HG03175 (cell line): ENCODE measurements around the gene PARD3B.

Experiments
- ATAC-seq: cut with Tn5 transposase; IDR thresholded peaks from one replicate; pipeline ENCODE4 v1.9.1; 2021; ENCODE audit warnings: mild to moderate bottlenecking, moderate library complexity; ENCODE audit not compliant: unreplicated experiment

The PARD3B gene

DNA sequence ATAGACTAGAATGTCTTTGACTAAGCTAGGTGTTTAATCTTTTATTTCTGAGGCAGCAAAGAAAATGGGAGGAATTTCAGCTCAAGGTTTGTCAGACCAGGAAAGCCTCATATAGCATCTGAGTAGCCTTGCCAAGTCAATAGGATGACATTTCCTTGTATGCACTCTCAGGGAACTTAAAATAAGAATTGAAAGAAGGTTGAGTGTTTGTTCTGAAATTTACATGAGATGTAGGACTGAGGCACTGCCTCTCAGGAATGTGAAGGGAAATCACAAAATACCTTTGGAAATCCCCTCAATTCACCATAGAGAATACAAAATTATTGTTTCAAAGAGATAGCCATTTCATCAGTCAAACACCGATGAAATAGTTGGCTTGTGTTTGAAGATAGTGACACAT lies 745.0 kb downstream of the PARD3B start:
- ATAC-seq = no peak

DNA sequence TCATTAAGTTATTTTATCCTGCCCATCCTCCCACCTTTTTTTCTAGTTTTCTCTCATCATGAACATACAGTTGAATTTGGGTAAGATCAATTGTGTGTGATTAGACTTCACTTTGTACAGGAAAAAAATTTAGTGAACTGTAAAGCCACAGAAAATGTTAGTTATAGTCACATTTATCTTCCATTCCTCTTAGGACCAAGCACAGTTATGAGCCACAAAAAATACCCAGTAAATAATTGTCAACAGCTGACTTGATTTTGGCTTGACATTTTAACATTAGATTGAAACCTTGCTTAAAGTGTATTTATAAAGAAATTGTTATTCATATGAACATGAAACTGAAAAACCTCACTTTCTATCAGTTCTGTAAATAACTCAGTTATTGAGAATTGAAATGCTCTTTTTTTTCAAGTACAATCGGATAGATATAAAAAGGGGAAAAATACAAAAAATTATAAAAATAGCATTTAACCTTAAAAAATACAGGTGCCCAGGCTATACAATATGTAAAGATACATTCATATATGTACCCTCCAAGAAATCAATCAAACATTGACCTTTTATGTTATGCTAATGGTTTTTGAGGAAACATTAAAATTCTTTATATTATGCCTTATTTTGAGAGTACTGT lies 747.5 kb downstream of the PARD3B start:
- ATAC-seq = no peak

DNA sequence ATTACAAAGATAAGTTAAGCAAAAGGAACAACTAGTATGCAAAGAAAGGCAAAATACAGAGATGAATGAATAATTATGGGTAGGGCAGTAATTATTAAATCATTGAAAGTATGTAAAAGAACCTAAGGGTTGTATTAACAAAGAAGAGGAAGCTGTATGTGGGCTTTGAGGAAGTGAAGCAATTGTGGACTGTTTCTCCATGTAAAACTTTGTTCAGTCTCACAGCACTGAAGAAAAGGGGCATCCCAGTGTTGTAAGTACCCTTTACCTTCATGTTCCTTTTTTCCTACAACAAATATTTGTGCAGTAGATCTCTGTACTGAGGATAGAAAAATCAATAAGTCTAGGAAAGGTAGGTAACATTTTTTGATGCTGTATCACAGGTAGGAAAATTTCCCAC lies 748.3 kb downstream of the PARD3B start:
- no peak for ATAC-seq

DNA sequence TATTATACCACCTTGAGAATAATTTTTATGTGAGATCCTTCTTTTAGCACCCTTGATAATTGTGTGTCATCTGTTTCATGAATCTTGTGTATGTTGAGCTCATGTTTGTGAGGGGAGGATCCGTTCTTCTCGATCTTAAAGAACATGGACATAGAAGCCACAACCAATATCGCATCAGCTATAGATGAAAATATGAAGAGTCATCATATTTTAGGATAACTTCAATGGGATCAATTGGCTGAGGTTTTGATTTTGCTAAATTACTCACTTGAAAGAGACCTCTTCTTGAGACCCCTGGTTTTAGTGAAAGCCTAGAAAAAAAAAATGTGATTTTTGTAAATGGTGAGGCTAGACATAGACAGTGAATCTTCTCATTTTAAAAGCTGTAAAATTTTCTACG lies 751.7 kb downstream of the PARD3B start:
- ATAC-seq = no peak

DNA sequence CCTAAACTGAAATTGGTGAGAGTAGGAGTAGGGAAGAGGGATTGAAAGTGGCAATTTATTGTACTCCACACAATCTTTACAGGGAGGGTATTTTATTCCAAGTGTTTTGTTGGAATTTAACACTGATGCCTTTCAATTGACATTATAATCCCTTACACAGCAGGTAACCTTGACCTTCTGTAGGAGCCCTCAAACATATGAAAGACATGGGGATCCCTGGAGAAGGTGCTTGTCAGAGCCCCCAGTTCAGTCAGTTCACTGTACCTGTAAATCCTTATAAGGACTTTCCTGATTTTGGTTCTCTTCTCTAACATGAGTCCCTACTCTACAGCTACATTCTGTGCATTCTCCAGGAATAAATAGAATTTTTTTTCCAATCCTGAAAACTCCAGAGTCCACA lies 752.1 kb downstream of the PARD3B start:
- no peak for ATAC-seq

DNA sequence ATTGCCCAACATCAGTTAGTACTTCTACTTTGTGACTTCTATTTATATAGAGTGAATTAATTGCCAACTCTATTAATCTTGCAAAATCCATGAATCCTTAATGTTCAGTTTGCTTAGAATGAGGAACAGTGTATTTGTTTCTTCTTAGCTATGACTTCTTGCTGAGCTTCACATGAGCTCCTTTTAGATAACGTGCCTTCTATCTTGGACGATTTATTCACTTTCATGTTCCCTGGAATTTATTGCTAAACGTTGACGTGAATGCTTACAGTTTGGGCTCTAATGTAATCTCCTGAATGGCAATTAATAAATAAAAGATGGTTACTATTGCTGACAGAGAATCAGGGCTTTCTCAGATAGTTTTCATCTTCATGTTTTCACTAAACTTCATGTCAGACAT lies 752.6 kb downstream of the PARD3B start:
- no peak for ATAC-seq

DNA sequence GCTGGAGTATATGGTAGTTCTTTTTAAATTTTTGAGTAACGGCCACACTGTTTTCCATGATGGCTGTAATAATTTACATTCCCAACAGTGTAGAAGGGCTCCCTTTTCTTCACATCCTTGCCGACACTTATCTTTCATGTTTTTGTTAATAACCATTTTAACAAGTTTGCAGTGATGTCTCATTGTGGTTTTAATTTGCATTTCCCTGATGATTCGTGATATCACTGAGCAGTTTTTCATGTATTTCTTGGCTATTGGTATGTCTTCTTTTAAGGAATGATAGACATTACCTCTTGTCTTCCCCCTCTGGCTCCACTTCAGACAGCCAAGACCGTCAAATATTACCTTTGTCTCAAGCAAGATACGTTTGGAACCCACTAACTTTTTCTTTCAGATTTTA lies 765.9 kb downstream of the PARD3B start:
- no peak for ATAC-seq

DNA sequence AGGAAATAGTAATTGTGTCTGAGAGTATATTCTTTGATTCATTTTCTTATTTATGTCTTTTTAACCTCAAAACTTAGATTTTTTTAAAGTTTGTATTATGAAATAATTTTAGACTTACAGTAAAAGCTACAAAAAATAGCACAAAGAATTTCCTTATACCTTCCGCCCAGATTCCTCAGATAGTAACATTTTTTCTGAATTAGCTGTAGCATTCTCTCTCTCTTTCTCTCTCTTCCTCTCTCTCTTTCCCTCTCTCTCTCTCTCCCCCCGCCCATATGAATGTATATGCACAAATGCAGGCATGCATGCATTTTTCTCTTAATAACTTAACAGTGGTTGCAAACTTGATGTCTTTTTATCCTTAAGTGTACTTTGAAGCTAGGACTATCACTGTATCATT lies 776.0 kb downstream of the PARD3B start:
- ATAC-seq = no peak

DNA sequence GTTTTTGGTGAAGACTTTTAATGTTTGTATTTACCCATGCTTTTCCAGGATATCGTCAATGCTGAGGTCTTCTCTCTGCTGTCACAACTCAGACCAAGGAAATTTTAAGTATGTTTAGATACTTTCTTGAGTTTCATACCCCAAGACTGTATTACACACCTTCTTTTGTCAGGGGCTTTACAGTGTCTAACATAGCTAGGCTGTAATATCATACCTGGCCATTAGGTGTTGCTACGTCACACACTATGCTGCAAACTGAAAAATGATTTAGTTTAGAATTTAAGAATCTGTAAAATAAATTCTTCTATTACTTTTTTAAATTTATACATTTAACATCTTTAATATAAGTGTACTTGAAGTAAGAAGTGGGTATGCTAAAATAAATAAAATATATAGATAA lies 778.7 kb downstream of the PARD3B start:
- ATAC-seq = no peak

DNA sequence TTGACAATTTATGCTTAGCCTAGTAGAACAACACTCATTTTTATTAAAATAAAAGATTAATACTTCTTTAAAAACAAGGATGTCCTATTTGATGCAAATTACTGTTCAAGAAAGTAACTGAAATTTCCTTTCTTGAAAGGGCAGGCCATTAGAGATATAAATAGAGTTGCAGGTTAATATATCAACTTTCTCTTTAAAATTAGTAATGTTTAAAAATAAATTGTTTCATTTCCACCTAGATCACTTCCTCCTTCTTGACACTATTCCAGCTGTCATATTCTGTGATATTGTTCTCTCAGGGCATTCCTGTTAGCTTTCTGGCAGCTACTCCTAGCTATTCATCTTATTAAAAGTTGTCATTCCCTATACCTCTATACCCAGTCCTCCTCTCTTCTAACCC lies 779.1 kb downstream of the PARD3B start:
- ATAC-seq = peak; percentile 82

DNA sequence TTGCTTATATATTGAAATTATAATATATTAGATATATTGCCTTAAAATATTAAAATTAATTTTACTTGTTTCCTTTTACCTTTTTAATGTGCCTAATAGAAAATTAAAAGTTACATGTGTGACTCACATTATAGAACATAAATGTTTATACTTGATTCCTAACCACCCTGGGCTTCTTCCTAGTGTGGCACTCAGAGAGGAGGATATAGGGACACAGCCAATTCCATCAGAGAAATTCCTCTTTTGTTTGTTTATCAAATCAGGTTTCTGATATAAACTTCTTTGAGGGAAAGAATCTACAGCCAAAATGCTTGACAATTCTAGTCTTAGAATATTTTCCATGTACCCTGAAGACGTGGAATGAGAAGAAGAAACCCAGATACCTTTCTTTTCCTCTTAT lies 788.1 kb downstream of the PARD3B start:
- ATAC-seq = no peak

DNA sequence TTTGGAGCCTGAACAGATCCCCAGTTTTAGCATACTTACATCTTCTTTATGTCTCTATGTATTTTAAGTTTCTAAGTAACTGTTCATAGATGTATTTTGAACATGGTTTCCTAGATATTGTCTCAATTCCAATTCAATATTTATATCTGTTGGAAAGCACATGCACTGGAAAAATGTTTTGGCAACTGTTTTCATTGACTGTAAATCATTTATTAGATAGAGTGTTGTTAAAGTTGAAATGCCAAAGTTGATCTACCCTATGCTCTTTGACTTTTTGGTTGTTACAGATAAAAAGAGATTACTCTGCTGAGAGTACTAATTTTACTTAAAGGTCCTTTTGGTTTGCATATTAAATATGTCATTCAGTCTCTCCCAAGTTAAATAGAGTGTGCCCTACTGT lies 792.0 kb downstream of the PARD3B start:
- no peak for ATAC-seq

DNA sequence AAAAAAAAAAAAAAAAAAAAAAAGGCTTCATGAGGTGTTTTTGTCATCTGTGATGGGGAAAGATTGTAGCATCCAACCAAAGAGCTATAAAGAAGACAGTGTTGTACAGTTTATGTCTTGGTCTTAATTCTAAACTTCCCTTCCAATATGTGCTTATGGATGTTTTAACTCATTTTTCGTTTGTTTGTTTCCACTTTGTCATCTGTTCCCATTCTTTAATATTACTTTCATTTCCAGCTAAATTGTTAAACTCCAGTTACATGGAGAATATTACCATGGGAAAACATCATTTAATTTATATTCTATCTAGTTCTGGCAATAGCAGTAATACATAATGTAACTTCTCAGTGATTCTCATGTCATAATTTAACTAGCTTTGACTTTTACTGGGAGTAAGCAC lies 792.9 kb downstream of the PARD3B start:
- ATAC-seq = no peak

DNA sequence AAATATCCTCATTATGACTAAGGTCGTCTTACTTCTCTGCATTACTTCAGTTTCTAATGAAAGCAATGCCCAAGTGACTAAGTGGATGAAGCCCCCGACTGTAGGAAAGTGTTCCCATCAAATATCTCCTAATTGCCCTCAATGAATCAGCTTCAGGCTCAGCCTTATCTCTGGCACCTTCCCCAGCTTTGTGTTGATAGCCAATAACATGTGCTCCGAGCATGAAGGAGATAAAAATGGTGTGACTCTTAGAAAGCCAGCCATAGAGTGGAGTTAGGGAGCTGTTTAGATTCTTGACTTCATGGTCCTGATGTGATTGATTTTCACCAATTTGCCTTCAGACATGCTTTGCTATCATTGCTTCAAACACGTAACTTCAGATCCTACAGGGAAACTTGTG lies 797.8 kb downstream of the PARD3B start:
- ATAC-seq = no peak

DNA sequence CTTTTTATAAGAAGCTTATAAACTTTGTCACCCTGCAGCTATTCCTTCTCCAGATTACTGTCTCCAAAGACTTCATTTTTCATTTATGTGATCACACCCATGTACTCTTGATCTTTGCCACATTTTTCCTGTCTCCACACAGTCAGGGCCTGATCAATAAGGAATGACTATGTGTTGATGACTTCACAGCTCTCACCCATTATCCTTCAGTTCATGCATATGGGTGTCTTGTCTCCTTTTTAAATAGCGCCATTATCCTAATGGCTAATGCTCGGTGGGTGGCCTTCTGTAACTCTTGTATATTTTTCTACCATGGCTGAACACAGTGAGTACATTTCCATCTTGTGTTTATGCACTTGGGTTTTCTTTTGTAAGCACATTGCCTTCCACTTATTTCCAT lies 801.4 kb downstream of the PARD3B start:
- no peak for ATAC-seq

DNA sequence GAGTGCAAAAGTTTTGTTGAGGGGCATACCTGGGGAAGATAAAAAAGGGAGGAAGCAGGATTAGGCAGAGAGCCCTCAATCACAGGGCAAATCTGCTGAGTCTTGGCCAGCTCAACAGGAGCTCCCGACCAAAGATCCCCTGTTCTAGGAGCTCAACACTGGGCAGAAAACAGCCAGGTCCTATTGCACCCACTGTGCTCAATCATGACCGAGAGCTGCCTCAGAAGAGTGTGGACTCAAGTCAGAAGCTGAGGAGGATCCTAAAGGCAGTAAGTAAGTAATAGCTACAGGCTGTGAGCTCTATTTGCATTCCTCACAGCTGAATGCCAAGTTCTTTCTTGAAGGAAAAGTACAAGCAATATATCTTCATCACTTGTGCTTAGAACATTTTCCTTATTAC lies 802.6 kb downstream of the PARD3B start:
- no peak for ATAC-seq

DNA sequence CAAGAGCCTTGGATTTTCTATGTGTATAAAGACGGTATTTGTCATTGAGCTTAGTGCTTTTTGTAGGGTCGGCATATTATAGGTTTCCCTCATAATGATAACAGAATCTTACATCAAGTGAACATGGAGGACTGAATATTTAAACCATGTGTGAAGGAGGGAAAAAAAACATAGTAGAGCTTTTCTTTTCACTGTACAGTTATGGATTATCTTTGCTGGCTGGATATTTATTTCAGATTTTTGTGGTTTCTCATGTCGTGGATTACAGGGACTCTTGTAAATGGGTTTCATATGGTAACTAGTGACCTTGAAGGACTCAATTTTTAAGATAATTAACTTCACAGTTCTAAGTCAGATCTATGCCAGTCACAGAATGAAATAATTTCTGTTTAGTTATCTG lies 806.8 kb downstream of the PARD3B start:
- ATAC-seq = no peak

DNA sequence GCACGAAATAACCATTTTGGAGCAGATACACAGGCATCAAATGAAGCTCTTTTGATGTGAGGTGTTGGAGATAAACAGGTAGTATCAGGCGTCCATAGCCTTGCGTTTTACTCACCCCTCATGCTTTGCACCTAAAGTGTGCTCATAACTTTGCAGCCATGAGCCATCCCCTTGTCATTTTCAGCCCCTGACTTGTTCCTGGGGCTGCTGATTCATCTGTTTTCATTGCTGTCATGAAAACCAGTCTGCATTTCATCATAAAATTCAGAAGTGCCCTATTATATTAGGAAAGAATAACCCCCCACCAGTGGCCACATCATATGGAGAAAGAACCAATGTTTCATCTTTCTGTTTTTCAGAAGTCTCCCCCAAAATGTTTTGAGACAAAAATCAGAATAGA lies 807.3 kb downstream of the PARD3B start:
- ATAC-seq = no peak

DNA sequence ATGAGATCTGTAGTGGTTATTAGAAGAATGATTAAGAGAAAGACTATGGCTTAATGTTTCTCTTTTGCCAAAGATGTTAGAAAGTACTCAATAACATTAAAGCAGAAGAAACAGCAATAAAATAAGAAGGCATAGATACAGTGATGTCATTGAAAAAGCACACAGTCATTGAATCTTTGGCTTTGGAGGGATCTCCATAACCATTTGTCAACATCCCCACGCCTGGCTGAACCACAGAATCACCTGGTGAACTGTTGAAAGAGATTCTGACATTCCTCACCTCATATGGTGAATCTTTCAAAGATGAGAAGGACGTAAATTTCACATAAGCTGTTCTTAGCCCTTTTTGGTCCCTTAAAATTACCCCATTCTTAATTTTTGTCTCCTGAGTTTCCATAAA lies 812.5 kb downstream of the PARD3B start:
- ATAC-seq = no peak

DNA sequence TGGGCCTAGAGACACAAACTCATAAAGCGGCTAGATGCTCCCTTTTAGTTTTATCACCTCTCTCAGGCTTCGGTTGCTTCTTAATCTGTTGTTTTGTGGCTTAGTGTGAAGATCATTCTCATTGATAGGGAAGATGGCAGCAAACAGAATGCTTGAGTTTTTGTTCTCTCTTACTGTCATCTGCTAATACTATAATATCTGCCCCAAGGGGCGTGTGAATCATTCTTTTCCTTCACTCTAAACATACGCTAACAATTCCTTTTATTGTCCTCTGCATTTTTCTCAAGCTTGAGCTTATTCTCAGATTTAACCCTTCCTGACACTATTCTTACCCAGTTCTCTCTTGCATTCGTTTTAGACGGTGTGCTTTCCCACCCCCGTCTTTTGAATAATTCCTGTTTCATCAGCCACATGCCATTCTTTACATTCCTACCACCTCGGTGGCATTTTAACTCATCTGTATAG lies 813.1 kb downstream of the PARD3B start:
- ATAC-seq = no peak

DNA sequence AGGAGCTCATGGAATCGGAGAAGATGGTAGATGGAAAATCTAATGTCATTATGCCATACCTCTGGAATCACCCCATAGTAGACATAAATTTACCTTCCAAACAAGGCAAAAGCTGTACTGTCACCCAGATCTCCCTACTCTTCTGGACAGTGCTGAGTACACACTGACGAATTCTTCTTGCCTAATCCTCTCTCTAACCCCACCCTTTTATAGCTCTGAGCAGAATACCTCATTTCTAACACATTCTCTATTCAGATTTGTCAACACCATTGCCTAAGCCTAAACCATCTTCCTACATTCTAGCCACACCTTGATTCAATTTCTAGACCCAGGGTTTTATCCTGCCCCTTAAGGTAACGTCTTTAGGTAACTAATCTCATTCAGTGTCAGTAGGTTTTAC lies 816.0 kb downstream of the PARD3B start:
- ATAC-seq = no peak

DNA sequence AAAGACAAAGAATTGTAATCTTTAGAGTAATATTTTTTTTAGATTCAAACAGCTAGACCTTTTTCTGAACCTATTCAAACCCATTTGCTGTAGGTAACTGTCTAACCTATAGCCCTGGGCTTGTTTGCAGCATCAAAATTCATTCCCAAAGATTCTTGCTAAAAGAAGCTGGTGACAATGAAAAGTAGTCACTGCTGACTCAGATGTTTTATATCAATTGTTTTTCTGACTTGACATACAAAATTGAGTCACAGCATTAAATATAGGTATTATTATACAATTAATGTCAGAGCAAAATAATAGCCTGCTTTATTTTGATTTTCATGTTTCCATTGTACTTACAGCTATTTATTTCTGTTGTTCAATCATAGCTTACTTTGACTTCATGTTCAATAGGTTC lies 816.7 kb downstream of the PARD3B start:
- no peak for ATAC-seq

DNA sequence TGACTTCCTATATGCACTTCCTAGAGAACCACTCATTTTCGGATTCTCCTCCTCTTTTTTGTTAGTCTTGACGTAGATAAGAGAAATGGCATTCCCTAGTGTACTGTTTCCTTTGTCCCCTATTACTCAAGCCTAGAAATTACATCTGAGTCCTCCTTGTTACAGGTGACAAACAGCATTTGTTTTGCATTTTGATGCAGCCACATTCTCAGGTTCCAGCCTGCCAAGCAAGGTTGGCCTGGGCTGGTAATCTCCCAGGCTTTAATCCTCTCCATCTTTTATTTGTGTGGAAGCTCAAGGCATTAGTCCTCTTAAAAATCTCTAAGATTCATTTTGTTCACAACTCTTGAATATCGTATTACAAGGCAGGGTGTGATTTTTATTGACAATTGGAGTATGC lies 819.0 kb downstream of the PARD3B start:
- no peak for ATAC-seq
